ENCODE results near the gene PDK1. TPM values are rescaled to one million over a fixed set of nuclear protein-coding genes. Genes with fewer than 3 reads are reported as not detected.

Gene PDK1
- total RNA-seq, 2 experiments from 2014 or later = 42.8 to 44.9 TPM

DNA sequence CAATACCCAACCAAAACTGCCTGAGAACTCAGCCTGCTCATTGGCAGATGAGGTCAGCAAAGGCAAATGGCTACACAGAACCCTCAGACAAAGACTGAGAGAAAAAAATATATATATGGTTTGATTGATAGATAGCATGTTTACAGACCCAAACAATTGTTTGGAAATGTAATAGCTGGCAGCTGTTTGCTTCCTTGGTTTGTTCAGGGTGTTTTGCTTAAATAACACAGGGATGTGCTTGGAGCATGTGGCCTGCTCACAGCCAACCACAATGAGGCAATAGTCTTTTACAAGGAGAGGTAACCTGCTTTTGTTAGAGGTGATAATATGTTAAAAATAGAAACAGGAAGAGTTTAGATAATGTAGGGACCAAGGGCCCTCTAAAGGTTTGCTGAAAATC is 84.5 kb downstream of the PDK1 start:
- Mint-ChIP-seq H3K9me3 (no peaks in the 10 kb centered on the region), H3K4me3 (no peak overlapping the region), H3K4me1 (peaks cover 9% of the 10 kb centered on the region), H3K27ac (no peak overlapping the region), H3K36me3 (no peaks in the 10 kb centered on the region), H3K27me3 (peaks cover 2% of the 10 kb centered on the region)
- POLR2A ChIA-PET = no interaction called here
- ATAC-seq (ENCODE audit: low read depth) (no peak), DNase-seq (no peak)

DNA sequence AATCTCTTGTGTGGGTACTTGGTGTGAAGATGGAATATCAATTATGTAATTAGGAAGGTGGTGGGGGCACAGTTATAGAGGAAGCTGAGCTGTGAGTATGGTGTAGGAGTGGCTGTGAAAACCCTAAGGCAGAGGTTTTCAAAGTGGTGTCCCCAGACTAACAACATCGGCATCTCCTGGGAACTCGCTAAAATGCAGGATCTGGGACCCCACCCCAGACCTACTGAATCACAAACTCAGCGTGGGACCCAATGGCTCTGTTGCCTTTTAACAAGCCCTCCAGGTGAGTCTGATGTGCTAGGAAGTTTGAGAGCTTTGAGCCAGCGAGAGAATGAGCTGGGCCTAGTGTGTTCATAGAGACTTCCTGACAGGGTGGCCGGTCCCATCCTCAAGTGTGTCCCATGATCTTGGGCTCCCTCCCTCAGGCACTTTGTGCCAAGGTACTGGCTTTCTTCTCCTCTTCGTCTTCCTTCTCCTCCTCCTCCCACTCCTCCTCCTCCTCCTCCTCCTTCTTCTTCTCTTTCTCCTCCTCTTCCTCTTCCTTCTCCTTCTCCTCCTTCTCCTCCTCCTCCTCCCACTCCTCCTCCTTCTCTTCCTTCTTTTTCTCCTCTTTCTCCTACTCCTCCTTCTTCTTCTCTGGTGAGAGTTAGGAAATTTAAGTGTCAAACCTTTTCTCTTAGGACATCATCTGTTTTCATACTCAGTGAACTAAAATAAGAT is 86.6 kb downstream of the PDK1 start:
- no peak for DNase-seq
- H3K36me3 Mint-ChIP-seq = no peaks in the 10 kb centered on the region
- H3K4me1 Mint-ChIP-seq = peaks cover 9% of the 10 kb centered on the region
- POLR2A ChIA-PET = no interaction called here
- ATAC-seq (ENCODE audit: low read depth) = no peak
- H3K27me3 Mint-ChIP-seq = no peaks in the 10 kb centered on the region
- H3K27ac Mint-ChIP-seq = no peak overlapping the region
- no peak overlapping the region for H3K4me3 Mint-ChIP-seq
- H3K9me3 Mint-ChIP-seq = no peaks in the 10 kb centered on the region

DNA sequence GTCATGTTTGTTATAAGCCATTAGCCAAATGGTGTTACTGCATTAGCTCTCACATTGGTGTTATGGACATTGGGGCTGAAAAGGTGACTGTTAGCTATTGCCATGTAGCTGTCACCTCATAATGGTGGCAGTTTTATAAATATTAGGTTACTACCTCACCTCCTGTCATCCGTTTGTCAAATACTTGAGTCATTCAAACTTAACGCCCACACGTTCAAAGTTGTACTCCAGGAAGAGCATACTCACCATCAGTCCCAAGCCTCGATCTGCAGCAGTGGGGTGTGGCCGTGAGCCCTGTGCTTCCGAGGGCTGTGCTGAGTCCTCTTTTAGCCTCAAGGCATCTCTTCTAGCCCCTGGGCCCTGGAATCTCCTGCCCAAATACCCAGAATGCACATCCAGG is 87.3 kb downstream of the PDK1 start:
- Mint-ChIP-seq H3K36me3 (no peaks in the 10 kb centered on the region), H3K27me3 (no peaks in the 10 kb centered on the region), H3K4me1 (peaks cover 9% of the 10 kb centered on the region), H3K27ac (no peak overlapping the region), H3K9me3 (peaks cover 5% of the 10 kb centered on the region), H3K4me3 (no peak overlapping the region)
- no peak for ATAC-seq (ENCODE audit: low read depth)
- DNase-seq = no peak
- POLR2A ChIA-PET = no interaction called here

DNA sequence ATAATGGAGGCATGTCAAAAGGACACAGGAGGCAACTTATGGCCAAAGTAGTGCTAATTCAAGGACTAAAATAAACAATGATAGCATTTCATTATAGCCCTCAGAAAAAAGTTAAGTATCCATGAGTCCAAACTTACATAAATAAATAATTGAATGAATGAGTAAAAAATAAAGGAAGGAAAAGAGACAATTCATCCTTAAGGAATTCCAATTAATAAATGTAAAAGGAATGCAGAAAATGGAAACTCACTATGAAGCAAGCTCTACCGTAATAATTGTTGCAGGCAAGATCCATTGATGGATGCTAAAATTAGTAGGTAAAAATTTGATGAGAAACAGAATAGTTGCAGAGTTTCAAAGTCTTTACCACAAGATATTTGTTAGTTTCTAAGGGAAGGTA is 91.5 kb downstream of the PDK1 start:
- Mint-ChIP-seq H3K27me3 (no peaks in the 10 kb centered on the region), H3K4me3 (no peak overlapping the region), H3K36me3 (no peaks in the 10 kb centered on the region), H3K27ac (no peak overlapping the region), H3K4me1 (no peaks in the 10 kb centered on the region), H3K9me3 (peaks cover 14% of the 10 kb centered on the region)
- ATAC-seq (ENCODE audit: low read depth) (no peak), DNase-seq (no peak)
- POLR2A ChIA-PET = no interaction called here

DNA sequence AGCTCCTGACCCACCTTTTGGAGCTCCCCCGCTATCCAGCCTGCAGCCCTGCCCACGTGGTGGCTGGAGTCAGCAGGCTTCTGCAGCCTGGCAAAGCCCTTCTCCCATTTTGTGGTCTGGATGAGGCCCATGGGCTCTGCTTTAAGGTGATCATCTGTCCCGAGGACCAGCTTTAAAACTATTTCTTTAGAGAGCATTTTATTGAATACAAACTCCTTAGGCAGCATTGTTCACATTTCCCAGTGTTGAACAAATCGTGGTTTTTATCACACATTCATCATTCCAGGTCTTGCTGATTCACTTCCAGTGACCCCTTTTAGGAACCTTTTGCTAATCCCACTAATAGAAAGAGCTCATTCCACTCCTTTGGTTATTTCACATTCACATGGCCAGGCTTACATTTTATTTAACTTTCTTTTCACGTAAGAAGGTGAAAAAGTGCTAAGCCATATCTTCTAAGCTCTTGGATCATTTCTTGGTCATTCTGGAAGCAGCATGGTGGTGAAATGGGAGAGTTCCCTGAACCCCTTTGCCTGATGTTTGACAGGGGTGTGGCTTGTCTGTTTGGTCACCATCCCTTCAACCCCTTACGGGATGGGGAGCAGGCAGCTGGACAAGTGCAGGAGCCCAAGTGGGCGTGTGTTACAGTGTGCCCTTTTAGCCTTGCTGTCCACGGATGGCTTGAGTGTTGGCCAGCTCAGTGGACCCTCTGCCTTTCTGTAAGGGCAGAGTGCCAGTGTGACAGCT is 99.4 kb downstream of the PDK1 start:
- POLR2A ChIA-PET = no interaction called here
- DNase-seq = no peak
- no peaks in the 10 kb centered on the region for H3K4me1 Mint-ChIP-seq
- peaks cover 24% of the 10 kb centered on the region for H3K9me3 Mint-ChIP-seq
- no peaks in the 10 kb centered on the region for H3K36me3 Mint-ChIP-seq
- H3K27ac Mint-ChIP-seq = no peak overlapping the region
- H3K4me3 Mint-ChIP-seq = no peak overlapping the region
- H3K27me3 Mint-ChIP-seq = no peaks in the 10 kb centered on the region
- no peak for ATAC-seq (ENCODE audit: low read depth)

DNA sequence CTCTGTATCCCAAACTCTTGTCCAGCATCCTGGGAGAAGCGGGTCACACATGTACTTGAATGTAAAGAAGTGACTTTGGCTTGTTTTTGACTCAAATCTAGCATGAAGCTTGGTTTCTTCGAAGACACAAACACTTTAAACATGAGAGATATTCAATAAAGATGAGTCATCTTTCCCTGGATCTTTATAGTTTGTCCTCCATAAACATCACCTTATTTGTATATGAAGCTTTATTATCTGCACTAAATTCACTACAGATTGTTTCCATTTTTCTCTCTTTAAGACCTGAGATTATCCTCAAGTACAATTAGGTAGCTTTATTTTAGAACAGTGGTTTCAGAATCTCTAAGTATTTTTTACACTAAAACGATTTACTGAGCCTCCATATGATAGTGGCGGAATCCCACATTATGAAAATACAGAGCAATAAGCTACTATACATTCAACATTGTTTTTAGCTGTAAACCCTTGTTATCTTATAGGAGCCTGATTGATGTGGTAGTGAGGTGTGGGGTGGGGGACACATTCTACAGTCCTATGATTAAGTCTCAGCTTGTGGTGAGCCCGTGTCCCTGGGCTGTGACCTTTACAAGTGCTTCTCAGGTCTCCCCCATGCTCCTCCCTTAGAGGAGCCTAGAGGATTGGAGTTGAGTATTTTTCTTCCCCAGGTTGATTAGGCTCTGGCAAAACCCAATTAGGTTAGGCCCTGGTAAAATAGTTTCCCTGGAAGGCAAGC is 100.1 kb downstream of the PDK1 start:
- Mint-ChIP-seq H3K4me1 (no peaks in the 10 kb centered on the region), H3K9me3 (peaks cover 25% of the 10 kb centered on the region), H3K4me3 (no peak overlapping the region), H3K36me3 (no peaks in the 10 kb centered on the region), H3K27ac (no peak overlapping the region), H3K27me3 (no peaks in the 10 kb centered on the region)
- no peak for ATAC-seq (ENCODE audit: low read depth)
- POLR2A ChIA-PET = no interaction called here
- DNase-seq = no peak

Other genes starting within 250 kb of the PDK1 start
- gene ITGA6, start 128.5 kb upstream of the PDK1 start, total RNA-seq = 10 to 100 TPM; 22.8 to 26.8 TPM
- 1 to 10 TPM; 1.1 TPM for gene RAPGEF4, start 179.8 kb downstream of the PDK1 start, total RNA-seq

All from activated naive CD8-positive, alpha-beta T cell treated with anti-CD3 and anti-CD28 coated beads, Interleukin-2, amount 10 ng/mL, durations not matched to agents 7 days and 5 days (primary cell).